Keratinocyte (primary cell): ENCODE data around the gene RBM19. TPM values are rescaled to one million over a fixed set of nuclear protein-coding genes. Genes with fewer than 3 reads are reported as not detected.

Source experiments
- DNase-seq: peaks from one replicate; pipeline ENCODE4 v3.0.0-alpha.2; 2011; ENCODE audit warnings: low read depth, missing footprints, low spot score
- FAIRE-seq: peaks from 2 replicates; lab custom pipeline; 2011; peaks lifted over from hg19 to GRCh38; lab: Jason Lieb, UNC
- H2AFZ ChIP-seq: 2 replicates; pipeline ENCODE4 v1.6.0; 2012; ENCODE audit warnings: low read length, control low read depth, inconsistent platforms; ENCODE audit not compliant: control insufficient read depth
- H3K27ac ChIP-seq: 2 replicates; pipeline ENCODE4 v1.5.1; 2011; ENCODE audit warnings: low read length; ENCODE audit not compliant: control insufficient read depth, insufficient read depth
- H3K27me3 ChIP-seq: 3 replicates; pipeline ENCODE4 v1.6.0; 2011; ENCODE audit warnings: low read length; ENCODE audit not compliant: control insufficient read depth, insufficient read depth; ENCODE audit errors: extremely low read depth
- H3K36me3 ChIP-seq, 2 experiments: 2 replicates in 1 of 2; 3 replicates in 1 of 2; pipeline ENCODE4 v1.5.1; 2011; ENCODE audit warnings: low read length in 2 of 2, mild to moderate bottlenecking in 1 of 2; ENCODE audit not compliant: control insufficient read depth in 2 of 2, insufficient read depth in 2 of 2; ENCODE audit errors: extremely low read depth in 1 of 2
- H3K4me1 ChIP-seq: 3 replicates; pipeline ENCODE4 v1.5.1; 2011; ENCODE audit warnings: low read length; ENCODE audit not compliant: control insufficient read depth, insufficient read depth; ENCODE audit errors: extremely low read depth
- H3K4me2 ChIP-seq: 3 replicates; pipeline ENCODE4 v1.6.0; 2011; ENCODE audit warnings: low read depth, low read length; ENCODE audit not compliant: control insufficient read depth, insufficient read depth; ENCODE audit errors: extremely low read depth
- H3K4me3 ChIP-seq, 3 experiments: fragments of 200-600 bp in 1 of 3; sonication (generic) in 1 of 3; 2 replicates in 2 of 3; 3 replicates in 1 of 3; pipeline ENCODE4 v1.5.1; 2011 to 2016; ENCODE audit warnings: low read length in 3 of 3, mild to moderate bottlenecking in 3 of 3, control low read depth in 2 of 3, inconsistent platforms in 1 of 3, low read depth in 1 of 3, mixed read lengths in 1 of 3, mixed run types in 1 of 3, moderate library complexity in 1 of 3; ENCODE audit not compliant: control insufficient read depth in 2 of 3, insufficient read depth in 2 of 3; ENCODE audit errors: extremely low read depth in 1 of 3
- H3K79me2 ChIP-seq: 2 replicates; pipeline ENCODE4 v1.6.0; 2012; ENCODE audit warnings: low read length; ENCODE audit not compliant: control insufficient read depth, insufficient read depth
- H3K9ac ChIP-seq: 3 replicates; pipeline ENCODE4 v1.6.0; 2011; ENCODE audit warnings: low read length; ENCODE audit not compliant: control insufficient read depth, insufficient read depth; ENCODE audit errors: extremely low read depth
- H3K9me1 ChIP-seq: 3 replicates; pipeline ENCODE4 v1.6.0; 2011; ENCODE audit warnings: low read length; ENCODE audit not compliant: control insufficient read depth, insufficient read depth; ENCODE audit errors: extremely low read depth
- H3K9me3 ChIP-seq: 2 replicates; pipeline ENCODE4 v1.5.1; 2012; ENCODE audit warnings: low read depth, low read length; ENCODE audit not compliant: control insufficient read depth
- H4K20me1 ChIP-seq: 3 replicates; pipeline ENCODE4 v1.6.0; 2011; ENCODE audit warnings: low read length; ENCODE audit not compliant: control insufficient read depth, insufficient read depth; ENCODE audit errors: extremely low read depth
- EZH2 ChIP-seq: IDR thresholded peaks from one replicate; pipeline ENCODE4 v1.6.1; 2012; ENCODE audit warnings: inconsistent platforms, mild to moderate bottlenecking, low read length, moderate library complexity
- dilution Hi-C: fragments of 300-500 bp; cut with MboI; formaldehyde crosslinking; loops from one replicate; pipeline ENCODE4 v1.7.0; 2020; ENCODE audit warnings: low sequenced_read_pairs; ENCODE audit not compliant: extremely low pct_ligation_motif_present
- polyA plus RNA-seq, 5 experiments: library from polyadenylated mRNA; depleted of rRNA in 3 of 5; stranded (reverse) in 3 of 5; stranded (forward) in 1 of 5; unstranded in 1 of 5; fragments of >200 nt; gene quantifications; 1 replicate in 1 of 5; 2 replicates in 3 of 5; 3 replicates in 1 of 5; pipeline versions ENCODE4 v1.2.1 to v1.2.3, GENCODE V29; 2011 to 2012; ENCODE audit warnings: missing spikeins in 2 of 5, low read depth in 1 of 5, low replicate concordance in 1 of 5
- TF ChIP-seq, protein P1 (sequence below), 3 experiments: IDR thresholded peaks in 1 of 3; conservative IDR thresholded peaks in 1 of 3; optimal IDR thresholded peaks in 1 of 3; 2 replicates in 2 of 3; 3 replicates in 1 of 3; pipeline versions ENCODE3 to v1.5.1; 2011; ENCODE audit warnings: low read length in 3 of 3, mild to moderate bottlenecking in 3 of 3, moderate library complexity in 2 of 3, control low read depth in 1 of 3, inconsistent platforms in 1 of 3; ENCODE audit not compliant: insufficient read depth in 2 of 3; ENCODE audit errors: extremely low read depth in 1 of 3

Gene RBM19
- polyA plus RNA-seq, 1 donor (not counting 4 experiments of a cell fraction or from before 2014, with no cell fraction given) = 14.6 TPM

DNA sequence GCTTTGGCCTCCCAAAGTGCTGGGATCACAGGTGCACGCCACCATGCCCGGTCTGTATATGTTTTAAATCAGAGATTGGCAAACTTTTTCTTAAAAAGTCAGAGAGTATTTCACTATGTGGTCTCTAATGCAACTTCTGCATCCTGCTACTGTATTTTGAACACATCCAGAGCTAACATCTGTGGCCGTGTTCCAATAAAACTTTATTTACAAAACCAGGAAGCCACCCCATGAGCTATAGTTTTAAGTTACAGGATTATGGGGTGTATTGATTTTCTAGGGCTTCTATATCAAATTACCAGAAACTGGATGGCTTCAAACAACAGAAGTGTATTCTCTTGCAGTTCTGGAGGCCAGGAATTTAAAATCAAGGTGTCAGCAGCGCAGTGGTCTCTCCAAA lies 5.3 kb upstream of the RBM19 start:
- no peaks in the 10 kb centered on the region for H3K36me3 ChIP-seq
- TF ChIP-seq EZH2 = no peak
- TF ChIP-seq, protein P1, sequence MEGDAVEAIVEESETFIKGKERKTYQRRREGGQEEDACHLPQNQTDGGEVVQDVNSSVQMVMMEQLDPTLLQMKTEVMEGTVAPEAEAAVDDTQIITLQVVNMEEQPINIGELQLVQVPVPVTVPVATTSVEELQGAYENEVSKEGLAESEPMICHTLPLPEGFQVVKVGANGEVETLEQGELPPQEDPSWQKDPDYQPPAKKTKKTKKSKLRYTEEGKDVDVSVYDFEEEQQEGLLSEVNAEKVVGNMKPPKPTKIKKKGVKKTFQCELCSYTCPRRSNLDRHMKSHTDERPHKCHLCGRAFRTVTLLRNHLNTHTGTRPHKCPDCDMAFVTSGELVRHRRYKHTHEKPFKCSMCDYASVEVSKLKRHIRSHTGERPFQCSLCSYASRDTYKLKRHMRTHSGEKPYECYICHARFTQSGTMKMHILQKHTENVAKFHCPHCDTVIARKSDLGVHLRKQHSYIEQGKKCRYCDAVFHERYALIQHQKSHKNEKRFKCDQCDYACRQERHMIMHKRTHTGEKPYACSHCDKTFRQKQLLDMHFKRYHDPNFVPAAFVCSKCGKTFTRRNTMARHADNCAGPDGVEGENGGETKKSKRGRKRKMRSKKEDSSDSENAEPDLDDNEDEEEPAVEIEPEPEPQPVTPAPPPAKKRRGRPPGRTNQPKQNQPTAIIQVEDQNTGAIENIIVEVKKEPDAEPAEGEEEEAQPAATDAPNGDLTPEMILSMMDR (optimal IDR thresholded peaks at IDR 0.05 in 1 of 3, IDR thresholded peaks at IDR 0.05 in 1 of 3, conservative IDR thresholded peaks at IDR 0.05 in 1 of 3; ENCODE audit: extremely low read depth in 1 of 3, insufficient read depth in 2 of 3, low read length in 3 of 3) = no peak
- no peak overlapping the region for H3K27ac ChIP-seq
- H3K9ac ChIP-seq = no peak overlapping the region
- H3K79me2 ChIP-seq = no peaks in the 10 kb centered on the region
- DNase-seq (no peak), FAIRE-seq (no peak)
- H3K9me1 ChIP-seq = no peaks in the 10 kb centered on the region
- H3K4me3 ChIP-seq = no peak overlapping the region
- H2AFZ ChIP-seq = no peak overlapping the region
- no peaks in the 10 kb centered on the region for H3K9me3 ChIP-seq
- no peak overlapping the region for H3K4me2 ChIP-seq
- H3K4me1 ChIP-seq = peaks cover 5% of the 10 kb centered on the region
- no peaks in the 10 kb centered on the region for H4K20me1 ChIP-seq
- dilution Hi-C loops = no loop called here
- no peaks in the 10 kb centered on the region for H3K27me3 ChIP-seq

DNA sequence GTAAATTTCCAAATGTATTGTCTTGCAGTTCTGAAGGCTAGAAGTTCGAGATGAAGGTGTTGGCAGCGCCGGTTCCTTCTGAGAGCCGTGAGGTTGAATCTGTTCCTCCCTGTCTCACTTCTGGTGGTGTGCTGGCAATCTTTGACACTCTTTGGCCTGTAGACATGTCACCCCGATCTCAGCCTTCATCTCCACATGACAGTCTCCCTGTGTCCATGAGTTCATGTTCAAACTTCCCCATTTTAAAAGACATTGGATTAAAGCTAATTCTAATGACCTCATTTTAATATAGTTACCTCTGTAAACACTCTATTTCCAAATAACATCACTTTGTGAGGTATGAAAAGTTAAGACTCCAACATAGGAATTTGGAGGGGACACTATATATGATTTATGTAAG lies 4.1 kb upstream of the RBM19 start:
- TF ChIP-seq EZH2 = no peak
- TF ChIP-seq, protein P1 (optimal IDR thresholded peaks at IDR 0.05 in 1 of 3, IDR thresholded peaks at IDR 0.05 in 1 of 3, conservative IDR thresholded peaks at IDR 0.05 in 1 of 3; ENCODE audit: extremely low read depth in 1 of 3, insufficient read depth in 2 of 3, low read length in 3 of 3) = no peak
- Histone ChIP-seq H3K4me3 (no peak overlapping the region), H3K9ac (no peak overlapping the region), H4K20me1 (no peaks in the 10 kb centered on the region), H3K27me3 (no peaks in the 10 kb centered on the region), H3K36me3 (no peaks in the 10 kb centered on the region), H3K27ac (no peak overlapping the region), H3K79me2 (peaks cover 9% of the 10 kb centered on the region), H3K4me2 (no peak overlapping the region), H2AFZ (no peak overlapping the region), H3K4me1 (peaks cover 5% of the 10 kb centered on the region), H3K9me1 (no peaks in the 10 kb centered on the region), H3K9me3 (no peaks in the 10 kb centered on the region)
- no peak for DNase-seq
- no peak for FAIRE-seq
- dilution Hi-C loops = no loop called here
